Brain microvascular endothelial cell (primary cell): ENCODE data around the gene AKAP8L.
"Not testable (repeated sequence)": the region's sequence is repeated elsewhere in the genome, so short reads cannot be mapped to it uniquely, and the experiment has no call there.

Source experiments
- DNase-seq: peaks from one replicate; pipeline ENCODE4 v3.0.0-alpha.2; 2020
- H3K27ac ChIP-seq: fragments of 250-450 bp; sonication (Bioruptor Pico); 2 replicates; pipeline ENCODE4 v1.5.1; 2020; ENCODE audit warnings: mild to moderate bottlenecking, moderate library complexity
- H3K27me3 ChIP-seq: fragments of 250-450 bp; sonication (Bioruptor Pico); replicated peaks from 2 replicates; pipeline ENCODE4 v1.5.1; 2020; ENCODE audit warnings: mild to moderate bottlenecking
- H3K36me3 ChIP-seq: fragments of 250-450 bp; sonication (Bioruptor Pico); replicated peaks from 2 replicates; pipeline ENCODE4 v1.5.1; 2020; ENCODE audit warnings: mild to moderate bottlenecking
- H3K4me3 ChIP-seq: 2 replicates; pipeline ENCODE4 v1.5.1; 2011; ENCODE audit warnings: low read depth, mild to moderate bottlenecking, control low read depth, low read length, moderate library complexity
- CTCF ChIP-seq: IDR thresholded peaks from 2 replicates; pipeline ENCODE4 v1.5.1; 2011; ENCODE audit warnings: low read depth, mild to moderate bottlenecking, moderate library complexity, low read length, control low read depth, inconsistent platforms; ENCODE audit errors: missing control alignments
- in situ Hi-C: cut with HindIII; loops from 2 replicates; pipeline ENCODE4 v1.10.0; 2017; ENCODE audit warnings: low sequenced_read_pairs, low pct_ligation_motif_present

AKAP8L gene

GRCh38 chr19:15418231-15418578 lies 583 bp downstream of the AKAP8L start:
- Histone ChIP-seq H3K4me3 (peak overlapping the region; percentile 97), H3K36me3 (peaks cover 10% of the 10 kb centered on the region), H3K27me3 (no peaks in the 10 kb centered on the region), H3K27ac (peak overlapping the region; percentile 86)
- TF ChIP-seq CTCF = no peak
- in situ Hi-C loops = no loop called here
- DNase-seq = peak; percentile 19

GRCh38 chr19:15417699-15418098 lies 1.1 kb downstream of the AKAP8L start:
- in situ Hi-C loops = no loop called here
- peak overlapping the region; percentile 86 for H3K27ac ChIP-seq
- no peak for DNase-seq
- TF ChIP-seq CTCF = no peak
- peak overlapping the region; percentile 97 for H3K4me3 ChIP-seq
- H3K36me3 ChIP-seq = peaks cover 7% of the 10 kb centered on the region
- H3K27me3 ChIP-seq = no peaks in the 10 kb centered on the region

- Histone ChIP-seq H3K27ac (no peak overlapping the region), H3K27me3 (no peaks in the 10 kb centered on the region), H3K36me3 (peaks cover 19% of the 10 kb centered on the region), H3K4me3 (no peak overlapping the region)
- in situ Hi-C loops = no loop called here
- no peak for DNase-seq
- TF ChIP-seq CTCF = no peak
These were observed 6.0 kb downstream of the AKAP8L start for GRCh38 chr19:15412832-15413231.

- DNase-seq, H3K27me3 ChIP-seq, in situ Hi-C loops, H3K27ac ChIP-seq, H3K4me3 ChIP-seq: not testable (repeated sequence)
- peaks cover 21% of the 10 kb centered on the region for H3K36me3 ChIP-seq
These were observed 7.4 kb downstream of the AKAP8L start for GRCh38 chr19:15411351-15411750.

GRCh38 chr19:15404780-15405211 lies 14.0 kb downstream of the AKAP8L start:
- in situ Hi-C loops = no loop called here
- Histone ChIP-seq H3K4me3 (no peak overlapping the region), H3K27ac (no peak overlapping the region), H3K36me3 (peaks cover 39% of the 10 kb centered on the region), H3K27me3 (no peaks in the 10 kb centered on the region)
- no peak for TF ChIP-seq CTCF
- no peak for DNase-seq

- TF ChIP-seq CTCF = no peak
- no peak for DNase-seq
- no peak overlapping the region for H3K27ac ChIP-seq
- in situ Hi-C loops = no loop called here
- H3K36me3 ChIP-seq = peaks cover 39% of the 10 kb centered on the region
- H3K4me3 ChIP-seq = no peak overlapping the region
- H3K27me3 ChIP-seq = no peaks in the 10 kb centered on the region
These were observed 14.6 kb downstream of the AKAP8L start for GRCh38 chr19:15404097-15404779.
